Activated CD8-positive, alpha-beta memory T cell treated with anti-CD3 and anti-CD28 coated beads for 1 hour (primary cell): ENCODE results near the gene LCE2C.

Source experiments
- DNase-seq, 2 donors: peaks; one replicate each; pipeline ENCODE4 v3.0.0-alpha.2; 2020; ENCODE audit warnings: low read depth in 1 of 2; ENCODE audit errors: extremely low read depth in 1 of 2

Gene LCE2C

DNA sequence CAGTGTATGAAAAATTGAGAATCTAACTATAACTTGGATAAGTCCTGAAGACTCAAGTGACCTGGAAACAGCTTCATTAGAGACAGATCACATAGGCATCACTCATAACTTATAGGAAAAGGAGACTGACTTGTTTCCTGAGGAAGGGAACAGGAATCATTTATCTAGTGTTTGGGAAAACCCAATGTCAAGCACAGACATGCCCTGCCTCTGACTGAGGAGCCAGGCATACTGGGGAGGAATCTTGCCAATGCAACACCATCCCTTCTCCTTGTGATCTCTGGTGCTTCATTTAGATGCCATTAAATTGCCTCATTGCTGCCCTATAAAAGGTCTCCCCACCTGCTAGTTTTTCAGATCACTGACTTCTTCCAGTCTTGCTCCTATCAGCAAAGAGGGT is 43.2 kb downstream of the LCE2C start:
- no peak for DNase-seq

DNA sequence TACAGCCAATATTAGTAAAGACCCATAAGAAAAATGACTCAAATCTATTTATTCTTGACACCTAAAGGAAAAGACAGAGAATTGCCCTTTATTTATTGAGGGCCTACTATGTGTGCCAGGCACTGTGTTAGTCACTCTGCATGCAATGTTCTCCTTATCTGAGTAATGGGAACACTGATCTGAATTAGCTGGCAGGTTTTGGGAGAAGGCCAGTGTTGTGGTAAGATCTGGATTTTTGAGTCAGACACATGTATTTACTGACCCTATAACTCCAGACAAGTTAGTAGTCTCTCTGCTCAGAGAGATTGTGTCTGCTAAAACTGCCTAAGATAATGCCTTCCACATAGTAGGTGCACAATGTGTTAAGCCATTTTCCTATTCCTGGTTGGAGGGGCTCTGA is 50.2 kb downstream of the LCE2C start:
- no peak for DNase-seq
